Pancreas (tissue), 10 donors: ENCODE data around the gene TSSC4. TPM values are rescaled to one million over a fixed set of nuclear protein-coding genes. Genes with fewer than 3 reads are reported as not detected.

Experiments
- ATAC-seq, 4 donors: fragments of 200-7000 bp; cut with Tn5 transposase; one replicate each; pipeline versions ENCODE4 v1.8.0 to v1.9.1; 2020; ENCODE audit warnings: mild to moderate bottlenecking in 4 of 4, moderate library complexity in 4 of 4
- DNase-seq, 6 donors: peaks; one replicate each; pipeline ENCODE4 v3.0.0-alpha.2; 2020
- FAIRE-seq: peaks from 2 replicates; lab custom pipeline; 2012; peaks lifted over from hg19 to GRCh38; lab: Jason Lieb, UNC
- H3K27ac ChIP-seq, 4 donors: fragments of 200-600 bp; sonication (generic); 1 replicate in 3 of 4; 2 replicates in 1 of 4; pipeline versions ENCODE4 v1.5.0 to v1.8.0; 2020
- H3K27me3 ChIP-seq, 4 donors: fragments of 200-600 bp; one replicate each; pipeline ENCODE4 v1.8.0; 2021
- H3K36me3 ChIP-seq, 3 donors: fragments of 200-600 bp; sonication (generic) in 1 of 3; one replicate each; pipeline versions ENCODE4 v1.5.0 to v1.8.0; 2020 to 2021
- H3K4me1 ChIP-seq, 3 donors: fragments of 200-600 bp; one replicate each; pipeline ENCODE4 v1.8.0; 2021
- H3K4me3 ChIP-seq, 4 donors: fragments of 200-600 bp; sonication (generic) in 2 of 4; one replicate each; pipeline versions ENCODE4 v1.5.0 to v1.8.0; 2020 to 2021
- H3K9me3 ChIP-seq, 4 donors: fragments of 200-600 bp; one replicate each; pipeline ENCODE4 v1.8.0; 2021
- WGBS, 2 donors: extraction: QIAGEN DNeasy Blood & Tissue Kit; methylation state at CpG; one replicate each; pipeline ENCODE4 v1.1.7; 2013; 5-methylcytosine and 5-hydroxymethylcytosine counted together
- intact Hi-C, 3 donors: fragments of 100-400 bp; cut with DNase I; formaldehyde crosslinking; loops; one replicate each; pipeline versions ENCODE4 v1.11.1 to v1.14.2; 2022
- polyA plus RNA-seq, 2 donors: library from polyadenylated mRNA; stranded (reverse); fragments of 200-250 nt; gene quantifications; one replicate each; pipeline ENCODE4 v1.2.3, GENCODE V29; 2013
- total RNA-seq, 6 donors: library from RNA; stranded (reverse); fragmentation: NEBNext Ultra II Directional in 4 of 6; extraction: Animal tissue kit (Norgen Biotek cat#: 25700) in 4 of 6; gene quantifications; one replicate each; pipeline versions ENCODE4 v1.2.1 to v1.2.4, GENCODE V29; 2021 to 2023
- TF ChIP-seq, protein P1 (sequence below), 4 donors: fragments of 200-600 bp; sonication (generic) in 3 of 4; IDR thresholded peaks; one replicate each; pipeline versions ENCODE4 v1.5.0 to v1.8.0; 2021; ENCODE audit warnings: antibody characterized with exemption in 4 of 4
- donor health status: healthy with polysubstance abuse.
- donor health status: DM: no; HTN: no; CAD: no; lungs with moderate emphysema.
- donor health status: DM: no; HTN: no; CAD: no.
- donor health status: control.
- donor health status: control.
- donor health status: Bipolar disorder and iron deficiency.
- donor health status: DM: yes; HTN: yes; CAD: no.
- donor health status: DM: no; HTN: no; CAD: no.
- donor health status: DM: no; HTN: no; CAD: no.
- donor health status: DM: yes; HTN: yes; CAD: no.

TSSC4 gene
- total and polyA plus RNA-seq, 8 donors = 16.8 to 60.0 (median 22.1) TPM

DNA sequence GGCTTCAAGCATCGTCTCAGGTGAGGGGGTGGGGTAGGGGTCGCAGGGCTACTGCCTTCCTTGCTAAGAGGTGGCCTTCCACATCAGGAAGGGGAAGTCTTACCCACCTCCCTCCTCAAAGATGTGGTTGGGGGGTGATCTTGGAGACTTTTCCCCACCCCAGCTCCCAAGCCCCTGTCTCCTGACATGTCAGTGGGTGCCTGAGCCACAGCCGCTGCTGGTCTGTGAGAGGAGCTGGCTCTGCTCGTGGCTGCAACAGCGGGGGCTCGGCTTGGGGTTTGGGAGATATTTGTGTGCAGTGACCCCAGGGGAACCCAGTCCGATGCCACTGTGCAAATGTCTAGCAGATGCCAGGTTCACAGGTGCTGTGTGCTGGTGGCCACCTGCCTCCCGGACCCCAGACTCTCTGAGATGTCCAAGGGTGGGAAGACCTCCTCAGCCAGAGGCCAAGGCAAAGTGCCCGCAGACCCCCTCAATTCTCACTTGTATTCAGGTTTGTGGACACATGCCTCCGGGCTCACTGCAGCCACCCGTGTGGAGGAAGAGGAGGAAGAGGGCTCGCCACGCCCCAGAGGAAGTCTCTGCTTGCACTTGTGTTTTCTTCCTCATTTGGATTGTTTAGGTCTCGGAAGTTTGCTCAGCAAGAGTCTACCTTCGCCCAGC, 46.2 kb downstream of the TSSC4 start:
- Histone ChIP-seq H3K27ac (peak overlapping the region in 3 of 4 donors; percentile 55 to 76 (median 72)), H3K9me3 (no peaks in the 10 kb centered on the region), H3K27me3 (no peaks in the 10 kb centered on the region), H3K36me3 (no peaks in the 10 kb centered on the region), H3K4me3 (peak overlapping the region in 3 of 4 donors; percentile 43 to 68 (median 62)), H3K4me1 (peaks cover 11 to 21% (median 12%) of the 10 kb centered on the region in 3 donors)
- TF ChIP-seq, protein P1, sequence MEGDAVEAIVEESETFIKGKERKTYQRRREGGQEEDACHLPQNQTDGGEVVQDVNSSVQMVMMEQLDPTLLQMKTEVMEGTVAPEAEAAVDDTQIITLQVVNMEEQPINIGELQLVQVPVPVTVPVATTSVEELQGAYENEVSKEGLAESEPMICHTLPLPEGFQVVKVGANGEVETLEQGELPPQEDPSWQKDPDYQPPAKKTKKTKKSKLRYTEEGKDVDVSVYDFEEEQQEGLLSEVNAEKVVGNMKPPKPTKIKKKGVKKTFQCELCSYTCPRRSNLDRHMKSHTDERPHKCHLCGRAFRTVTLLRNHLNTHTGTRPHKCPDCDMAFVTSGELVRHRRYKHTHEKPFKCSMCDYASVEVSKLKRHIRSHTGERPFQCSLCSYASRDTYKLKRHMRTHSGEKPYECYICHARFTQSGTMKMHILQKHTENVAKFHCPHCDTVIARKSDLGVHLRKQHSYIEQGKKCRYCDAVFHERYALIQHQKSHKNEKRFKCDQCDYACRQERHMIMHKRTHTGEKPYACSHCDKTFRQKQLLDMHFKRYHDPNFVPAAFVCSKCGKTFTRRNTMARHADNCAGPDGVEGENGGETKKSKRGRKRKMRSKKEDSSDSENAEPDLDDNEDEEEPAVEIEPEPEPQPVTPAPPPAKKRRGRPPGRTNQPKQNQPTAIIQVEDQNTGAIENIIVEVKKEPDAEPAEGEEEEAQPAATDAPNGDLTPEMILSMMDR (IDR thresholded peaks at IDR 0.05) = no peak
- WGBS, 2 donors = 71% methylated on average over 14 to 15 of the region's 15 CpGs
- intact Hi-C loops = no loop called here
- FAIRE-seq = no peak
- ATAC-seq = no peak
- peak in 2 of 6 donors; percentile 51 to 74 for DNase-seq

DNA sequence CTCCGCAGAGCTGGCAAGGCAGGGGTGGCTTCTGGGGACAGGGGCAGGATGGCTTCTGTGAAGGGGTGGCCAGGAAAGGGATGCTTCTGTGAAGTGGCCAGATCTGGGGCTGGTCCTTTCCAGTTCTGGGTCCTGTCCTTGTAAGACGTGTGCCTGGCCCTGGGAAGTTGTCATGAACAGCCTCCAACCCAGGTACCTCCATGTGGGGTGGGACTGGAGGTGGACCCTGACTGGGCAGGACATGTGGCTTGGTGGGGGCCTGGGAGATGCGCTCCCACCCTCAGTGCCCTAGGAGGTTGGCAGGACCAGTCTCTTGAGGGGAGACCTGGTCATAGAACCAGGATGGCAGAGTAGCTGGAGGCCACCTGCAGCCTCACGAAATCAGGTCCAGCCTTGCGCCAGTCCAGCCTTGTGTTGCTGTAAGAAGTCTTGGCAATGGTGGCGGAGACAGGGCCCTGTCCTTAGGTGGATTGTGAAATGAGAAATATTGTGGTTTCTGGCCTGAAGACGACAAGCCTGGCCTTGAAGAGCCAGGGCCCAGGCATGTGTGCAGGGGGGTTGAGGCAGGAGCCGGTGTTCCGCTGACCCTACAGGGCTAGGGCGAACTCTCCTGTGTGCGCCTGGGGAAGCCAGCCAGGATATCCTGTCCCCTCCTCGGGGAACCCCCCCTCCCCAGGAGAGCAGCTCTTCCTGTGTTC, 46.9 kb downstream of the TSSC4 start:
- no peaks in the 10 kb centered on the region for H3K9me3 ChIP-seq
- WGBS, 2 donors = 75 to 80% methylated on average over 12 of the region's 12 CpGs
- DNase-seq = peak in 2 of 6 donors; percentile 54 to 63
- FAIRE-seq = no peak
- peak overlapping the region in 1 of 4 donors; percentile 68 for H3K4me3 ChIP-seq
- TF ChIP-seq, protein P1 (IDR thresholded peaks at IDR 0.05) = no peak
- no peaks in the 10 kb centered on the region for H3K36me3 ChIP-seq
- intact Hi-C loops = no loop called here
- H3K27ac ChIP-seq = peak overlapping the region in 1 of 4 donors; percentile 16
- H3K4me1 ChIP-seq = peaks cover 11 to 21% (median 12%) of the 10 kb centered on the region in 3 donors
- no peaks in the 10 kb centered on the region for H3K27me3 ChIP-seq
- ATAC-seq = no peak

DNA sequence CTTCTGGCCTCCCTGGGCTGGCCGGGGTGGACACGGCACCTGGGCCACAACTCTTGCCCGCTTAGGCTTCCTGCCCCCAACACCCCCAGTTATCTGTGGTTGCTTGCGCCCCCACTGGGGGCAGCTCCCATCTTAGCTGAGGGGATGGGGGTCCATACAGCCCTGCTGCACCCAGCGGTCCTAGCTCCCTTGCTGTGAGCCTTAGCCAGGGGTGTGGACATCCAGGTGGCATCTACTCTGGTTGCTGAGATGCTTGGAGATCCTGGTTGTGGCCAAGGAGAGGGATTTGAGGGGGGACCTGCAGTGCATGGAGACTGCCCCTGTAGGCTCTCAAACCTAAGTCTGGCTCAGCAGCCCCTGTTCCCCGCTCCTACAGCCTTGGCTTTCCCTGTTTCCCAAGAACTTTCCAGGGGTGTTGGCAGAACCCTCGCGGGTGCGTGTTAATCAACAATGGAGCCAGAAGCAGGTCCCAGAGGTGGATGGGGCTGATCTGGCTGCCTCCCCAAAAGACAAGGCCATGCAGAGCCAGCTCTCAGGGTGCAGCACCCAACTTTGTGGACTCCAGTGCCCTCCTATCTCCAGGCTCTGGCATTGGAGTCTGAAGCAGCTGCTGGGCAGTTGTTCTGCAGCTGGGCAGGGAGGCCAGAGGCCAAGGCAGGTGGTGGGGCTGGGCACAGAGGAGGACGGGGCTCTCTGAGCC, 47.6 kb downstream of the TSSC4 start:
- peak in 2 of 6 donors; percentile 34 to 47 for DNase-seq
- Histone ChIP-seq H3K4me3 (no peak overlapping the region), H3K9me3 (no peaks in the 10 kb centered on the region), H3K36me3 (no peaks in the 10 kb centered on the region), H3K4me1 (peaks cover 11 to 18% (median 12%) of the 10 kb centered on the region in 3 donors), H3K27ac (no peak overlapping the region), H3K27me3 (no peaks in the 10 kb centered on the region)
- intact Hi-C loops = no loop called here
- no peak for ATAC-seq
- no peak for FAIRE-seq
- TF ChIP-seq, protein P1 (IDR thresholded peaks at IDR 0.05) = no peak
- 71 to 79% methylated on average over 8 to 10 of the region's 10 CpGs for WGBS, 2 donors

DNA sequence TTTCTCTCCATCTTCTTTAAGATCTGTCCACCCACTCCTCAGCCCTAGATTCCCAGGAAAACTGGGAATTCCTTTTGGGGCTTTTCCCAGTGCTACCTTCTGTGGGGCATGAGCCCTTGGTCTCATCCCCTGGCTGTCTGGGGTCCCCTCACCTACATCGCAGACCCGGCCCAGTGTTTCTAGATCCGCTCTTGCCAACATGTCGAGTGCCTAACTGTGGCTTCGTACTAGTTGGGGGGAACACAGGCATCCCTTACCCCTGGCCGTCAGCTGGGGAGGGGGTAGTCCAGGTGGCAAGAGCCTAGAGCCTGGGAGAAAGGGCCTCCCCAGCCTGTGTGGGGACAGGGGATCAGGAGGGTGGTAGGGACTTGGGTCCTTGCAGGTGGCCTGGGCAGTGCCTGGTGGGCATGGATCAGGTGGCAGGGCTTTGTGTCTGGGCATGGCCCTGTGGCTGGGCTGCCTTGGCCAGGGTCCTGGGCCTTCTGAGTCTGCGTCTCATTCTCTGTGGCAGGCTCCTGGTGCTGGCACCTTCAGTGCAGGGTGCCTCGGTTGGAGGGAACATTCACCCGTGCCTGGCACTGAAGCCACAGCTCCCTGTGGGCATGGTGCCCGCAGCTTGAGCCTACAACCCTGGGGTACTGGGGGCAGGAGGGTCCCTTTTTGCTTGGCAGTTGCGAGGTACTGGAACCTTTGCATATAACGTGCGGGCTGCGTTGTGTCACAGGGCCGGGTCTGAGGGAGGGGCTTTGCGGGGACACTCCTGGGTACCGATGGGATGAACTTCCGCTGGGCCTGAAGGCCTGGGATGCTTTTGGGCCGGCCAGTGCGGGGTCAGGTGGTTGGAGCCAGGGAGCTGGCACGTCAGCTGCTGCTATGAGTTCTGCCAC, 48.4 kb downstream of the TSSC4 start:
- 90 to 92% methylated on average over 21 of the region's 21 CpGs for WGBS, 2 donors
- Histone ChIP-seq H3K27me3 (no peaks in the 10 kb centered on the region), H3K27ac (no peak overlapping the region), H3K36me3 (no peaks in the 10 kb centered on the region), H3K4me3 (no peak overlapping the region), H3K4me1 (peaks cover 11 to 18% (median 12%) of the 10 kb centered on the region in 3 donors), H3K9me3 (no peaks in the 10 kb centered on the region)
- DNase-seq (peak in 2 of 6 donors; percentile 48 to 65), ATAC-seq (no peak), FAIRE-seq (no peak)
- intact Hi-C loops = no loop called here
- TF ChIP-seq, protein P1 (IDR thresholded peaks at IDR 0.05) = no peak
